IMR-90 (cell line): ENCODE measurements around the gene SSX2IP. TPM values are rescaled to one million over a fixed set of nuclear protein-coding genes. Genes with fewer than 3 reads are reported as not detected.

Experiments used
- ATAC-seq: fragments of 200-7000 bp; cut with Tn5 transposase; 2 replicates; pipeline ENCODE4 v1.9.1; 2020; ENCODE audit warnings: low read depth, mild to moderate bottlenecking, moderate library complexity
- BruUV-seq: library from RNA; stranded (reverse); fragments of 400-500 nt; replicated peaks from 2 replicates; lab custom pipeline; 2021; lab: Mats Ljungman, UMichigan
- CTCF ChIA-PET: fragments of 300-600 bp; formaldehyde crosslinking; extraction: SDS; loops from one replicate; lab custom pipeline; 2021; ENCODE audit warnings: antibody characterized with exemption; lab: Yijun Ruan, JAX
- POLR2A ChIA-PET: fragments of 300-600 bp; sonication (Branson Sonifier 250); formaldehyde crosslinking; loops from one replicate; lab custom pipeline; 2022; ENCODE audit warnings: antibody characterized with exemption; ENCODE audit not compliant: unreplicated experiment; lab: Charles Lee
- DNase-seq: peaks from one replicate; pipeline ENCODE4 v3.0.0; 2013
- H2AFZ ChIP-seq: replicated peaks from 2 replicates; pipeline ENCODE3; 2013; ENCODE audit warnings: low read length, mild to moderate bottlenecking; ENCODE audit not compliant: poor library complexity
- H2AK5ac ChIP-seq: 2 replicates; pipeline ENCODE4 v1.6.1; 2013; ENCODE audit warnings: low read depth, low read length, inconsistent platforms
- H2AK9ac ChIP-seq: replicated peaks from 2 replicates; pipeline ENCODE3; 2013; ENCODE audit warnings: mild to moderate bottlenecking, low read depth, low read length, moderate library complexity; ENCODE audit not compliant: poor library complexity
- H2BK120ac ChIP-seq: 2 replicates; pipeline ENCODE4 v1.6.1; 2013; ENCODE audit warnings: low read depth, low read length, inconsistent platforms
- H2BK15ac ChIP-seq: 3 replicates; pipeline ENCODE4 v1.6.1; 2013; ENCODE audit warnings: low read depth, low read length, inconsistent platforms
- H2BK20ac ChIP-seq: 2 replicates; pipeline ENCODE4 v1.6.1; 2013; ENCODE audit warnings: low read depth, mild to moderate bottlenecking, inconsistent platforms, low read length, moderate library complexity
- H2BK5ac ChIP-seq: 2 replicates; pipeline ENCODE4 v1.6.1; 2013; ENCODE audit warnings: mild to moderate bottlenecking, low read depth, low read length, inconsistent platforms; ENCODE audit not compliant: poor library complexity, severe bottlenecking
- H3K14ac ChIP-seq: replicated peaks from 2 replicates; pipeline ENCODE4 v1.6.1; 2013; ENCODE audit warnings: low read depth, low read length, inconsistent platforms
- H3K18ac ChIP-seq: 2 replicates; pipeline ENCODE4 v1.6.1; 2013; ENCODE audit warnings: low read depth, low read length, control low read depth
- H3K23ac ChIP-seq: 2 replicates; pipeline ENCODE4 v1.6.1; 2013; ENCODE audit warnings: low read depth, low read length, inconsistent platforms
- H3K27ac ChIP-seq: 2 replicates; pipeline ENCODE4 v1.5.1; 2013; ENCODE audit warnings: mild to moderate bottlenecking, control low read depth, low read length; ENCODE audit not compliant: insufficient read depth
- H3K27me3 ChIP-seq: 2 replicates; pipeline ENCODE4 v1.6.1; 2013; ENCODE audit warnings: low read length; ENCODE audit not compliant: control insufficient read depth, insufficient read depth
- H3K36me3 ChIP-seq: 2 replicates; pipeline ENCODE4 v1.6.1; 2013; ENCODE audit warnings: low read length, mixed read lengths; ENCODE audit not compliant: control insufficient read depth, insufficient read depth
- H3K4ac ChIP-seq: 2 replicates; pipeline ENCODE4 v1.6.1; 2013; ENCODE audit warnings: low read depth, low read length, inconsistent platforms
- H3K4me1 ChIP-seq: 2 replicates; pipeline ENCODE4 v1.6.1; 2013; ENCODE audit warnings: low read length, mixed read lengths; ENCODE audit not compliant: control insufficient read depth, insufficient read depth
- H3K4me2 ChIP-seq: 2 replicates; pipeline ENCODE4 v1.6.1; 2013; ENCODE audit warnings: low read depth, mild to moderate bottlenecking, control low read depth, low read length, moderate library complexity
- H3K4me3 ChIP-seq: 2 replicates; pipeline ENCODE4 v1.5.1; 2013; ENCODE audit warnings: low read depth, mild to moderate bottlenecking, control low read depth, low read length, moderate library complexity; ENCODE audit not compliant: insufficient read depth
- H3K56ac ChIP-seq: 2 replicates; pipeline ENCODE4 v1.6.1; 2013; ENCODE audit warnings: low read length, inconsistent platforms; ENCODE audit not compliant: insufficient read depth; ENCODE audit errors: extremely low read depth
- H3K79me1 ChIP-seq, 2 experiments: 2 replicates each; pipeline ENCODE4 v1.6.1; 2013; ENCODE audit warnings: low read length in 2 of 2, inconsistent platforms in 1 of 2, low read depth in 1 of 2
- H3K9ac ChIP-seq: 2 replicates; pipeline ENCODE4 v1.6.1; 2013; ENCODE audit warnings: low read depth, low read length, control low read depth
- H3K9me1 ChIP-seq: 2 replicates; pipeline ENCODE4 v1.6.1; 2013; ENCODE audit warnings: low read length, inconsistent platforms; ENCODE audit not compliant: insufficient read depth
- H3K9me3 ChIP-seq: 2 replicates; pipeline ENCODE4 v1.6.1; 2013; ENCODE audit warnings: low read length; ENCODE audit not compliant: control insufficient read depth, insufficient read depth
- H4K20me1 ChIP-seq: 2 replicates; pipeline ENCODE4 v1.6.1; 2013; ENCODE audit warnings: low read length, inconsistent platforms; ENCODE audit not compliant: insufficient read depth
- H4K5ac ChIP-seq: 2 replicates; pipeline ENCODE4 v1.6.1; 2013; ENCODE audit warnings: mild to moderate bottlenecking, low read depth, low read length, control low read depth
- H4K8ac ChIP-seq, 2 experiments: 2 replicates each; pipeline ENCODE4 v1.6.1; 2013; ENCODE audit warnings: low read depth in 2 of 2, low read length in 2 of 2, control low read depth in 1 of 2, inconsistent platforms in 1 of 2
- H4K91ac ChIP-seq: 2 replicates; pipeline ENCODE4 v1.6.1; 2013; ENCODE audit warnings: low read depth, low read length, inconsistent platforms; ENCODE audit not compliant: insufficient read depth
- SMC3 ChIP-seq: fragments of 150-350 bp; IDR thresholded peaks from 2 replicates; pipeline ENCODE4 v1.6.1; 2016; ENCODE audit warnings: low read depth, mild to moderate bottlenecking, antibody characterized with exemption, low read length, moderate library complexity
- WGBS, 2 experiments: methylation state at CpG; one replicate each; pipeline versions ENCODE4 v1.1.5 to v1.1.7; 2013; ENCODE audit warnings: missing lambda C conversion rate in 2 of 2; ENCODE audit not compliant: insufficient read length in 1 of 2; ENCODE audit errors: extremely low coverage in 2 of 2; 5-methylcytosine and 5-hydroxymethylcytosine counted together
- dilution Hi-C: fragments of 300-500 bp; cut with HindIII; formaldehyde crosslinking; loops from one replicate; pipeline ENCODE4 v1.14.3; 2018; ENCODE audit warnings: low sequenced_read_pairs; ENCODE audit not compliant: unreplicated experiment
- in situ Hi-C: fragments of 300-500 bp; cut with MboI; formaldehyde crosslinking; loops from 3 replicates; pipeline ENCODE4 v1.14.3; 2019; ENCODE audit warnings: low sequenced_read_pairs, inconsistent platforms, mixed read lengths
- intact Hi-C: fragments of 100-400 bp; cut with micrococcal nuclease; formaldehyde crosslinking; loops from 2 replicates; pipeline ENCODE4 v1.10.0; 2022
- polyA plus RNA-seq, 3 experiments: library from polyadenylated mRNA; depleted of rRNA; stranded (reverse); fragments of >200 nt; gene quantifications; 2 replicates each; pipeline ENCODE4 v1.2.3, GENCODE V29; 2012; ENCODE audit warnings: low replicate concordance in 1 of 3
- total RNA-seq: library from RNA; depleted of rRNA; stranded (reverse); fragments of >200 nt; gene quantifications from 2 replicates; pipeline ENCODE4 v1.2.3, GENCODE V29; 2012

Gene SSX2IP
- total and polyA plus RNA-seq, 2 of the 4 experiments (the other 2 are of a cell fraction) = 7.7 to 13.4 TPM

- Histone ChIP-seq H3K27me3 (no peaks in the 10 kb centered on the region), H3K79me1 (no peaks in the 10 kb centered on the region), H4K20me1 (no peaks in the 10 kb centered on the region), H3K4me3 (no peak overlapping the region), H3K4ac (no peak overlapping the region), H2BK120ac (no peak overlapping the region), H3K14ac (no peak overlapping the region), H4K5ac (no peak overlapping the region), H2BK5ac (no peak overlapping the region), H2AK9ac (no peak overlapping the region), H3K23ac (no peak overlapping the region), H2BK15ac (no peak overlapping the region), H3K9me3 (no peaks in the 10 kb centered on the region), H2AFZ (no peak overlapping the region), H3K56ac (no peak overlapping the region), H3K27ac (no peak overlapping the region), H3K36me3 (no peaks in the 10 kb centered on the region), H2BK20ac (no peak overlapping the region), H3K4me1 (peaks cover under 1% of the 10 kb centered on the region; the same call in 1 of the 2 replicates), H3K18ac (no peak overlapping the region), H4K91ac (no peak overlapping the region), H3K9ac (no peak overlapping the region), H3K9me1 (no peaks in the 10 kb centered on the region), H4K8ac (no peak overlapping the region), H3K4me2 (no peak overlapping the region), H2AK5ac (no peak overlapping the region)
- intact Hi-C loops = loop anchor here (5.0 to 10.0 kb wide), 2 partner anchors 62 to 310 kb away; no protein-coding TSS in a partner anchor
- dilution Hi-C loops = no loop called here
- TF ChIP-seq SMC3 = no peak
- WGBS, 2 experiments = no CpG with 5 or more reads among the region's 5 CpGs
- no peak for DNase-seq
- in situ Hi-C loops = loop anchor here (5.0 to 25.0 kb wide), 3 partner anchors 127 to 488 kb away; partner anchors contain the start of gene PRKACB
- BruUV-seq = no TSS peak
- ATAC-seq = no peak
- ChIA-PET POLR2A (no interaction called here), CTCF (no interaction called here)
Measured at GRCh38 chr1:84624876-84625275, 65.4 kb downstream of the SSX2IP start.
